Smooth muscle cell (in vitro differentiated cells): ENCODE measurements around the gene BCAS3. TPM values are rescaled to one million over a fixed set of nuclear protein-coding genes. Genes with fewer than 3 reads are reported as not detected.

Experiments used
- DNase-seq: peaks from one replicate; lab custom pipeline; 2025; ENCODE audit not compliant: unreplicated experiment; lab: John Stamatoyannopoulos, UW
- H2AFZ ChIP-seq: fragments of 200-600 bp; sonication (generic); 2 replicates; pipeline ENCODE4 v1.6.0; 2016; ENCODE audit warnings: antibody characterized with exemption, low read depth, mild to moderate bottlenecking
- H3F3A ChIP-seq: fragments of 200-600 bp; sonication (generic); 2 replicates; pipeline ENCODE4 v1.6.0; 2017; ENCODE audit warnings: antibody characterized with exemption, low read depth
- H3K27ac ChIP-seq: fragments of 200-600 bp; sonication (generic); 2 replicates; pipeline ENCODE4 v1.5.1; 2016; ENCODE audit warnings: low read depth, mild to moderate bottlenecking
- H3K27me3 ChIP-seq: fragments of 200-600 bp; sonication (generic); 2 replicates; pipeline ENCODE4 v1.6.1; 2016; ENCODE audit warnings: low read depth, mild to moderate bottlenecking
- H3K36me3 ChIP-seq: fragments of 200-600 bp; sonication (generic); 2 replicates; pipeline ENCODE4 v1.5.1; 2016; ENCODE audit warnings: low read depth
- H3K4me1 ChIP-seq: fragments of 200-600 bp; sonication (generic); 2 replicates; pipeline ENCODE4 v1.5.1; 2016; ENCODE audit warnings: low read depth
- H3K4me2 ChIP-seq: fragments of 200-600 bp; sonication (generic); 2 replicates; pipeline ENCODE4 v1.6.0; 2016; ENCODE audit warnings: mild to moderate bottlenecking
- H3K4me3 ChIP-seq: fragments of 200-600 bp; sonication (generic); 2 replicates; pipeline ENCODE4 v1.5.1; 2016; ENCODE audit warnings: mild to moderate bottlenecking
- H3K79me2 ChIP-seq: fragments of 200-600 bp; sonication (generic); 2 replicates; pipeline ENCODE4 v1.6.0; 2016; ENCODE audit warnings: low read depth, mild to moderate bottlenecking
- H3K9ac ChIP-seq: fragments of 200-600 bp; sonication (generic); 2 replicates; pipeline ENCODE4 v1.6.0; 2016; ENCODE audit warnings: low read depth
- H3K9me3 ChIP-seq: fragments of 200-600 bp; sonication (generic); replicated peaks from 2 replicates; pipeline ENCODE4 v1.5.1; 2016; ENCODE audit warnings: low read depth
- H4K20me1 ChIP-seq: fragments of 200-600 bp; sonication (generic); 2 replicates; pipeline ENCODE4 v1.6.0; 2016; ENCODE audit warnings: low read depth
- WGBS: methylation state at CpG from one replicate; pipeline ENCODE4 v1.1.7; 2016; ENCODE audit warnings: low lambda C conversion rate; 5-methylcytosine and 5-hydroxymethylcytosine counted together
- polyA plus RNA-seq: library from polyadenylated mRNA; unstranded; fragments of >200 nt; fragmentation: Nextera tagmentation; extraction: Ambion mirVana; gene quantifications from 2 replicates; pipeline ENCODE4 v1.2.1, GENCODE V29; 2016
- total RNA-seq: library from RNA; depleted of rRNA; stranded (reverse); fragments of >200 nt; gene quantifications from 2 replicates; pipeline ENCODE4 v1.2.3, GENCODE V29; 2014
- TF ChIP-seq, protein P1 (sequence below): fragments of 200-600 bp; sonication (generic); IDR thresholded peaks from 2 replicates; pipeline ENCODE4 v1.5.1; 2017; ENCODE audit warnings: borderline replicate concordance, mild to moderate bottlenecking, antibody characterized with exemption; ENCODE audit not compliant: insufficient read depth, poor library complexity, severe bottlenecking

The BCAS3 gene
- total and polyA plus RNA-seq, 2 experiments from 2014 or later: 17.2 to 54.5 TPM

DNA sequence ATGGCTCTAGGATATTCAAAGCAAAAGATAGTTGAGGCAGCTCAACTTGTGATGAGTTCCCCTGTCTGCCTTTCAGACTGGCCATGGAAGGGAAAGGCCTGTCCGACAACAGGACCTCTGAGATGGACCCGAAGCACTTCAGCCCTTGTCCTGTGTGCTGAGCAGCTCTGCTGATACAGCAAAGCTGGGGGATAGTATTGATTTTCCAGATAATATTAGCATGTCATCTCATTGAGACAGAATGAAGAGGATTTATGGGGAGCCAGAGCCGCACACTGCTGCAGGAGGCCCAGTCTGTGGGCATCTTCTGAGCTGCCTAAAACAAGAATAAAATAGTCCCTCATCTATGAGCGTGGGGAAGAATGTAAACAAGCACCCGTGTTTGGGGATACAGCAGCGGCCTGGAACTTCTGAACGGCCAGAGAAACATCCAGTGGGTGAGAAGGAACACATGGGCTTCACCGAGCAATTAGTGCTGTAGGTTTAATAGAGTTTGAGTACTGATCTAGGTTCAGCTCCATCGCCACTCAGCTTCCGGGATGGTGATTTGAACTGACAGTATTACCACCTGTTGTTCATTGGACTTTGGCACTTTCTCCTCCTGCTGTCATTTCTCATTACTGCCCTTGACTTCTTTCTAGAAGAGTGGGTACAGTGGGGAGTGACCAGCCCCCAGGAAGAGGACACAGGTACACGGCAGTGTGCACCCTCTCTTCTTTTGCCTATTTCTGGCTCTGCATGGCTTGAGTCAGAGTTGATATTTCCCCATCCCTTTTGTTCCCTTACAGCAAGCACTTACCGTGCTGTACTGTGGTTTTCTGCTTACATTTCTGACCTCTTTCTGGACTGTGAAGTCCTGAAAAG lies 625.5 kb downstream of the BCAS3 start:
- WGBS: 75% methylated on average over 12 of the region's 12 CpGs
- no peaks in the 10 kb centered on the region for H3K9me3 ChIP-seq
- no peaks in the 10 kb centered on the region for H3F3A ChIP-seq
- H3K9ac ChIP-seq: no peak overlapping the region
- no peaks in the 10 kb centered on the region for H4K20me1 ChIP-seq
- no peak overlapping the region for H3K27ac ChIP-seq
- no peaks in the 10 kb centered on the region for H3K36me3 ChIP-seq
- H3K27me3 ChIP-seq: no peaks in the 10 kb centered on the region
- H2AFZ ChIP-seq: no peak overlapping the region
- H3K79me2 ChIP-seq: no peaks in the 10 kb centered on the region
- no peak overlapping the region for H3K4me3 ChIP-seq
- H3K4me1 ChIP-seq: no peaks in the 10 kb centered on the region
- TF ChIP-seq, protein P1, sequence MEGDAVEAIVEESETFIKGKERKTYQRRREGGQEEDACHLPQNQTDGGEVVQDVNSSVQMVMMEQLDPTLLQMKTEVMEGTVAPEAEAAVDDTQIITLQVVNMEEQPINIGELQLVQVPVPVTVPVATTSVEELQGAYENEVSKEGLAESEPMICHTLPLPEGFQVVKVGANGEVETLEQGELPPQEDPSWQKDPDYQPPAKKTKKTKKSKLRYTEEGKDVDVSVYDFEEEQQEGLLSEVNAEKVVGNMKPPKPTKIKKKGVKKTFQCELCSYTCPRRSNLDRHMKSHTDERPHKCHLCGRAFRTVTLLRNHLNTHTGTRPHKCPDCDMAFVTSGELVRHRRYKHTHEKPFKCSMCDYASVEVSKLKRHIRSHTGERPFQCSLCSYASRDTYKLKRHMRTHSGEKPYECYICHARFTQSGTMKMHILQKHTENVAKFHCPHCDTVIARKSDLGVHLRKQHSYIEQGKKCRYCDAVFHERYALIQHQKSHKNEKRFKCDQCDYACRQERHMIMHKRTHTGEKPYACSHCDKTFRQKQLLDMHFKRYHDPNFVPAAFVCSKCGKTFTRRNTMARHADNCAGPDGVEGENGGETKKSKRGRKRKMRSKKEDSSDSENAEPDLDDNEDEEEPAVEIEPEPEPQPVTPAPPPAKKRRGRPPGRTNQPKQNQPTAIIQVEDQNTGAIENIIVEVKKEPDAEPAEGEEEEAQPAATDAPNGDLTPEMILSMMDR: no peak
- DNase-seq: no peak
- no peak overlapping the region for H3K4me2 ChIP-seq

- no peak overlapping the region for H2AFZ ChIP-seq
- H3K9ac ChIP-seq: no peak overlapping the region
- no peaks in the 10 kb centered on the region for H3K79me2 ChIP-seq
- H3F3A ChIP-seq: peaks cover 2% of the 10 kb centered on the region
- H3K4me2 ChIP-seq: no peak overlapping the region
- H3K27me3 ChIP-seq: no peaks in the 10 kb centered on the region
- peaks cover 1% of the 10 kb centered on the region for H3K4me1 ChIP-seq
- no peaks in the 10 kb centered on the region for H3K9me3 ChIP-seq
- TF ChIP-seq, protein P1: no peak
- no peaks in the 10 kb centered on the region for H4K20me1 ChIP-seq
- H3K36me3 ChIP-seq: no peaks in the 10 kb centered on the region
- no peak overlapping the region for H3K4me3 ChIP-seq
- H3K27ac ChIP-seq: no peak overlapping the region
- no peak for DNase-seq
Observed at GRCh38 chr17:61303817-61304096, 626.1 kb downstream of the BCAS3 start.

DNA sequence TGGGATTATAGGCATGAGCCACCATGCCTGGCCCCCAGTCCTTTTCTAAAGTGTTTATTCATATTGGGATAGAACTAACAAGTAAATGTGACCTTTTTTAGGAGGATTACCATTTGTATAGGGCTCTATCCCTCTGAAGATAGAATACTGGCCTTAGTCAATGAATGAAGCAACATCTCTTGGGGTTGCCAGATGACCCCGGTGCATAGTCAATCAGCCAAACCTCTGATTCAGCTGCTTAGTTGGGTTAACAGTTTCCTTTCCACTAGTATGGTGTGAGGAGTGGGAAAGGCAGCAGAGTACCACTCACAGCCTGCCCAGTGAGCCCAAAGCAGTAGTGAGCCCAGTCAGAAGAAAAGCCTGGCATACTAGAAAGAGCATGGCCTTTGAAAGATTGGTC lies 627.4 kb downstream of the BCAS3 start:
- Histone ChIP-seq H3K27me3 (no peaks in the 10 kb centered on the region), H3K9ac (no peak overlapping the region), H4K20me1 (no peaks in the 10 kb centered on the region), H2AFZ (no peak overlapping the region), H3K4me2 (no peak overlapping the region), H3F3A (peaks cover 11% of the 10 kb centered on the region), H3K79me2 (no peaks in the 10 kb centered on the region), H3K4me1 (peaks cover 4% of the 10 kb centered on the region), H3K4me3 (no peak overlapping the region), H3K27ac (no peak overlapping the region), H3K36me3 (no peaks in the 10 kb centered on the region), H3K9me3 (no peaks in the 10 kb centered on the region)
- TF ChIP-seq, protein P1: no peak
- 46% methylated on average over 1 of the region's 1 CpG for WGBS
- DNase-seq: no peak

DNA sequence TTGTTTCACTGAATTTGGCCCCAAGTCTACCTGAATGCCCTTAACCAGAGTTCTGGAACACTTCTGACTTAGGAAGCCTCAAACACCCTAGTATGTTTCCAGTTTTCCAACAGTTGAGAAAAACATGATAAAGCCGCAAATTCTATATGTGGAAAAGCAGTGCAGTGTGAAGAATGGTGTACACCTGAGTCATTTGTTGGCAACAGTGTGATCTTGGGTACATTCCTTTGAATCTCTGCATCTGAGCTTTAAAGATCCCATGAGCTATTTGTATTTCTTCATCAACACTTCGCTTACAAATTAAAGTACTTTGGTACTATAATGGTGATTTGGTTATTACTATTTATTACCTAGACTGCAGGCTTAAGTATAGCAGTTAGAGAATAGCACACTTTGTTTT lies 628.4 kb downstream of the BCAS3 start:
- Histone ChIP-seq H3K36me3 (no peaks in the 10 kb centered on the region), H3K79me2 (no peaks in the 10 kb centered on the region), H3K9ac (no peak overlapping the region), H3K4me2 (no peak overlapping the region), H2AFZ (no peak overlapping the region), H3K9me3 (no peaks in the 10 kb centered on the region), H3K4me3 (no peak overlapping the region), H3K27ac (no peak overlapping the region), H3F3A (peaks cover 11% of the 10 kb centered on the region), H3K27me3 (no peaks in the 10 kb centered on the region), H3K4me1 (peaks cover 9% of the 10 kb centered on the region), H4K20me1 (no peaks in the 10 kb centered on the region)
- no peak for DNase-seq
- 98% methylated on average over 2 of the region's 2 CpGs for WGBS
- TF ChIP-seq, protein P1: no peak
